Fibroblast of lung (primary cell): ENCODE results near the gene CRNN. TPM values are rescaled to one million over a fixed set of nuclear protein-coding genes. Genes with fewer than 3 reads are reported as not detected.

Experiments used
- DNase-seq, 2 donors: peaks; one replicate each; pipeline versions ENCODE4 v3.0.0 to v3.0.0-alpha.2; 2010; ENCODE audit warnings: low read depth in 2 of 2
- H2AFZ ChIP-seq: 2 replicates; pipeline ENCODE4 v1.5.1; 2012; ENCODE audit warnings: low read length, control low read depth, inconsistent platforms
- H3K27ac ChIP-seq: 2 replicates; pipeline ENCODE4 v1.5.1; 2011; ENCODE audit warnings: low read length, control low read depth; ENCODE audit not compliant: insufficient read depth
- H3K27me3 ChIP-seq: 2 replicates; pipeline ENCODE4 v1.5.1; 2011; ENCODE audit warnings: mild to moderate bottlenecking, low read length; ENCODE audit not compliant: control insufficient read depth, insufficient read depth
- H3K36me3 ChIP-seq: 2 replicates; pipeline ENCODE4 v1.5.1; 2011; ENCODE audit warnings: low read length; ENCODE audit not compliant: control insufficient read depth, insufficient read depth
- H3K4me1 ChIP-seq: 2 replicates; pipeline ENCODE4 v1.5.1; 2011; ENCODE audit warnings: low read length; ENCODE audit not compliant: control insufficient read depth, insufficient read depth; ENCODE audit errors: extremely low read depth
- H3K4me2 ChIP-seq: 2 replicates; pipeline ENCODE4 v1.5.1; 2011; ENCODE audit warnings: low read length, control low read depth; ENCODE audit not compliant: insufficient read depth; ENCODE audit errors: extremely low read depth
- H3K4me3 ChIP-seq, 4 experiments: fragments of 200-600 bp in 1 of 4; sonication (generic) in 1 of 4; replicated peaks in 1 of 4; 2 replicates each; pipeline ENCODE4 v1.5.1; 2011 to 2016; ENCODE audit warnings: low read length in 4 of 4, low read depth in 3 of 4, mild to moderate bottlenecking in 3 of 4, control low read depth in 2 of 4, inconsistent platforms in 1 of 4, mixed read lengths in 1 of 4; ENCODE audit not compliant: insufficient read depth in 1 of 4; ENCODE audit errors: control extremely low read depth in 1 of 4
- H3K79me2 ChIP-seq: 2 replicates; pipeline ENCODE4 v1.5.1; 2012; ENCODE audit warnings: mild to moderate bottlenecking, low read length, inconsistent platforms; ENCODE audit not compliant: control insufficient read depth, insufficient read depth
- H3K9ac ChIP-seq: 2 replicates; pipeline ENCODE4 v1.5.1; 2011; ENCODE audit warnings: mild to moderate bottlenecking, low read length, control low read depth; ENCODE audit not compliant: insufficient read depth
- H3K9me3 ChIP-seq: 2 replicates; pipeline ENCODE4 v1.5.1; 2012; ENCODE audit warnings: low read depth, low read length; ENCODE audit not compliant: control insufficient read depth, insufficient read depth
- H4K20me1 ChIP-seq: 2 replicates; pipeline ENCODE4 v1.5.1; 2011; ENCODE audit warnings: low read length; ENCODE audit not compliant: control insufficient read depth, insufficient read depth; ENCODE audit errors: extremely low read depth
- EZH2 ChIP-seq: IDR thresholded peaks from 2 replicates; pipeline ENCODE4 v1.5.1; 2012; ENCODE audit warnings: low read length, control low read depth, mild to moderate bottlenecking; ENCODE audit errors: missing control alignments
- polyA plus RNA-seq, 2 donors: library from polyadenylated mRNA; depleted of rRNA in 1 of 2; stranded (reverse) in 1 of 2; unstranded in 1 of 2; fragments of >200 nt; gene quantifications; 2 replicates each; pipeline ENCODE4 v1.2.1, GENCODE V29; 2011 to 2012; ENCODE audit warnings: missing spikeins in 1 of 2
- total RNA-seq: library from RNA; depleted of rRNA; stranded (reverse); fragments of >200 nt; gene quantifications from 2 replicates; pipeline ENCODE4 v1.2.1, GENCODE V29; 2014
- TF ChIP-seq, protein P1 (sequence below), 2 donors: IDR thresholded peaks in 1 of 2; conservative IDR thresholded peaks in 1 of 2; 1 replicate in 1 of 2; 2 replicates in 1 of 2; pipeline ENCODE4 v1.5.1; 2011 to 2012; ENCODE audit warnings: low read length in 2 of 2, control low read depth in 1 of 2, inconsistent platforms in 1 of 2, low read depth in 1 of 2, mild to moderate bottlenecking in 1 of 2

The CRNN gene
- total and polyA plus RNA-seq, 2 donors (not counting 1 experiment from before 2014, with no cell fraction given), result not detected

DNA sequence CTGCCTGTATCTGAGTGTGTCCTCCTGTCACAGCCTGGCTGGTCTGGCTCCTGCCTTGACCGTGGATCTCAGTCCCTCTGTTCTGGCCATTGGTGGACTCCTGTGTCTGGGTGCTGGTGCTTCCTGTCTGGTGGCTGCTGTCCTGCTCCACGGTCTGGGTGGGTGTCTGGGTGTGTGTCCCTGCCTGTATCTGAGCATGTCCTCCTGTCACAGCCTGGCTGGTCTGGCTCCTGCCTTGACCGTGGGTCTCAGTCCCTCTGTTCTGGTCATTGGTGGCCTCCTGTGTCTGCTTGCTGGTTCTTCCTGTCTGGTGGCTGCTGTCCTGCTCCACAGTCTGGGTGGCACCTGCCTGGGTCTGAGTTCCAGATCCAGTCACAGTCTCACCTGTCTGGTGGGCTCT, 4.0 kb downstream of the CRNN start:
- no peak overlapping the region for H3K4me2 ChIP-seq
- TF ChIP-seq EZH2, result no peak
- TF ChIP-seq, protein P1, sequence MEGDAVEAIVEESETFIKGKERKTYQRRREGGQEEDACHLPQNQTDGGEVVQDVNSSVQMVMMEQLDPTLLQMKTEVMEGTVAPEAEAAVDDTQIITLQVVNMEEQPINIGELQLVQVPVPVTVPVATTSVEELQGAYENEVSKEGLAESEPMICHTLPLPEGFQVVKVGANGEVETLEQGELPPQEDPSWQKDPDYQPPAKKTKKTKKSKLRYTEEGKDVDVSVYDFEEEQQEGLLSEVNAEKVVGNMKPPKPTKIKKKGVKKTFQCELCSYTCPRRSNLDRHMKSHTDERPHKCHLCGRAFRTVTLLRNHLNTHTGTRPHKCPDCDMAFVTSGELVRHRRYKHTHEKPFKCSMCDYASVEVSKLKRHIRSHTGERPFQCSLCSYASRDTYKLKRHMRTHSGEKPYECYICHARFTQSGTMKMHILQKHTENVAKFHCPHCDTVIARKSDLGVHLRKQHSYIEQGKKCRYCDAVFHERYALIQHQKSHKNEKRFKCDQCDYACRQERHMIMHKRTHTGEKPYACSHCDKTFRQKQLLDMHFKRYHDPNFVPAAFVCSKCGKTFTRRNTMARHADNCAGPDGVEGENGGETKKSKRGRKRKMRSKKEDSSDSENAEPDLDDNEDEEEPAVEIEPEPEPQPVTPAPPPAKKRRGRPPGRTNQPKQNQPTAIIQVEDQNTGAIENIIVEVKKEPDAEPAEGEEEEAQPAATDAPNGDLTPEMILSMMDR (conservative IDR thresholded peaks at IDR 0.05 in 1 of 2, IDR thresholded peaks at IDR 0.05 in 1 of 2; ENCODE audit: low read depth in 1 of 2, low read length in 2 of 2), result no peak
- no peaks in the 10 kb centered on the region for H3K4me1 ChIP-seq
- no peaks in the 10 kb centered on the region for H3K79me2 ChIP-seq
- no peaks in the 10 kb centered on the region for H3K36me3 ChIP-seq
- H3K27ac ChIP-seq, result no peak overlapping the region
- H2AFZ ChIP-seq, result no peak overlapping the region
- no peaks in the 10 kb centered on the region for H3K9me3 ChIP-seq
- H3K4me3 ChIP-seq, result no peak overlapping the region
- H4K20me1 ChIP-seq, result no peaks in the 10 kb centered on the region
- no peak for DNase-seq
- H3K9ac ChIP-seq, result no peak overlapping the region
- H3K27me3 ChIP-seq, result no peaks in the 10 kb centered on the region

DNA sequence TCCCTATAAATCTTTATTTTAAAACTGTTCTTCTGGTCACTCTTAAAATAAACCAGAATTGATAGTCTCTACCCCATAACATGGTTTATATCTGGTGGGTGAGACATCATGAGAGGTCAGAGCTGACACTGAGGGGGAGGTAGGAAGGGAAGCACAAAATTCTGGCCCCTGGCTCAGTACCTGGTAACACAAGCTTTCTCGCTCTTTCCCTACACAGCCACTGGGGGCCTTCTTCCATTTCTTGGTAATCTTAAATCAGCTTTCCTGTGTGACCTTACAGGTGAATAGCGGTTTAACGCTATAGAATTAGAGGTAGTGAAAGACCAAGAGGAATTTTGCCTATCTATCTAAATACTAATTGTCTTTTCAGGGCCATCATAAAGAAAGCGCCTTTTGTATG, 5.4 kb downstream of the CRNN start:
- no peaks in the 10 kb centered on the region for H4K20me1 ChIP-seq
- no peak overlapping the region for H3K4me2 ChIP-seq
- H3K27me3 ChIP-seq, result no peaks in the 10 kb centered on the region
- H3K4me3 ChIP-seq, result no peak overlapping the region
- H3K27ac ChIP-seq, result no peak overlapping the region
- no peak for DNase-seq
- no peaks in the 10 kb centered on the region for H3K4me1 ChIP-seq
- H3K9ac ChIP-seq, result no peak overlapping the region
- no peaks in the 10 kb centered on the region for H3K36me3 ChIP-seq
- no peaks in the 10 kb centered on the region for H3K9me3 ChIP-seq
- no peak overlapping the region for H2AFZ ChIP-seq
- no peak for TF ChIP-seq EZH2
- TF ChIP-seq, protein P1 (conservative IDR thresholded peaks at IDR 0.05 in 1 of 2, IDR thresholded peaks at IDR 0.05 in 1 of 2; ENCODE audit: low read depth in 1 of 2, low read length in 2 of 2), result no peak
- no peaks in the 10 kb centered on the region for H3K79me2 ChIP-seq

DNA sequence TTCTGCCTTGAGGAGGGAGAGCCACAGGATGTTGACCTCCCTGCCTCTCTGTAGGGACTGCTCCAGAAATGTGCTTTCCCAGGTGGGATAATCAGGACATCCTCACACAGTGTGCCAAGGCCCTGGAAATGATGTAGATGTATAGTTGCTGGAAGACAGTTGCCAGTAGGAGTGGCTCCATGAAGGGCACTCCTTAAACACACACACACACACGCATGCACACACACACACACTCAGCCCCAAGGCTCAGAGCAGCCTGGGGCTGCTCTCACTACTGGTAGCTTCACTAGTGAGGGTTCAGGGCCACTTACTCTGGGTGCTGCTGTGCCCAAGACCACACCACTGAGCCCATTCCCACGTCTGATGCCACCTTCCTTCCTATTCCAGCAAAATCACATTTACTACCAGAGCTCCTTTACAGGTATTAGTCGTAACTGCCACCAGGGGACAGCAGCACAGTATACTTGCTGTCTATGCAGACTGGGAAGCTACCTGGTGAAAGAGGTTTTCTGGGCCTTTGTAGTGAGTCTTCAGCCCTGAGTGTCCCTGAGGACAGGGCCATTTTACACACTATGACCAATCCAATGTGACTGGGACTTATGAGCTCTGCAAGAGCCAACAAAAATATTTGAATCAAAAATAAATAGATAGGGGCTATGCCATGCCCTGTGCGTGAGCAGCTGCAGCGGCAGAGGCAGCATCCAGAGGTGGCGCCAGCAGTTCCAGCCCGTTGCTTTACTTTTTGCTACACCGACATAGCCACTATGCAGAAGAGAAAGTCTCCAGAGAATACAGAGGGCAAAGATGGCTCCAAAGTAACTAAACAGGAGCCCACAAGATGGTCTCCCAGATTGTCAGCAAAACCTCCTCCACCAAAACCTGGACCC, 15.0 kb downstream of the CRNN start:
- Histone ChIP-seq H3K27me3 (no peaks in the 10 kb centered on the region), H3K79me2 (no peaks in the 10 kb centered on the region), H3K4me1 (no peaks in the 10 kb centered on the region), H2AFZ (no peak overlapping the region), H3K36me3 (no peaks in the 10 kb centered on the region), H3K4me2 (no peak overlapping the region), H3K9ac (no peak overlapping the region), H4K20me1 (no peaks in the 10 kb centered on the region), H3K9me3 (no peaks in the 10 kb centered on the region), H3K4me3 (no peak overlapping the region), H3K27ac (no peak overlapping the region)
- TF ChIP-seq, protein P1 (conservative IDR thresholded peaks at IDR 0.05 in 1 of 2, IDR thresholded peaks at IDR 0.05 in 1 of 2; ENCODE audit: low read depth in 1 of 2, low read length in 2 of 2), result peak in 1 of 2 donors; percentile 14
- TF ChIP-seq EZH2, result no peak
- peak in 1 of 2 donors; percentile 6 for DNase-seq
